ENCODE data around the gene CHST15. TPM values are rescaled to one million over a fixed set of nuclear protein-coding genes. Genes with fewer than 3 reads are reported as not detected.

The CHST15 gene
- total RNA-seq, 2 donors from 2014 or later = 4.7 to 10.2 TPM

GRCh38 chr10:124072106-124072505, 21.3 kb downstream of the CHST15 start:
- H3K9ac ChIP-seq (ENCODE audit: low read depth in 2 of 2, low read length in 2 of 2) = no peak overlapping the region
- no peak for DNase-seq
- intact Hi-C loops (cut with DNase I) = no loop called here
- no peak overlapping the region for H3K27ac ChIP-seq
- no peak overlapping the region for H3K4me3 ChIP-seq
- no peak for TF ChIP-seq CTCF (IDR thresholded peaks at IDR 0.05)
- H3K4me1 ChIP-seq = peaks cover under 1% of the 10 kb centered on the region
- H3K36me3 ChIP-seq = no peaks in the 10 kb centered on the region
- no peaks in the 10 kb centered on the region for H3K9me3 ChIP-seq
- H3K27me3 ChIP-seq = no peaks in the 10 kb centered on the region

GRCh38 chr10:124071141-124071540, 22.3 kb downstream of the CHST15 start:
- DNase-seq = no peak
- H3K9ac ChIP-seq (ENCODE audit: low read depth in 2 of 2, low read length in 2 of 2) = no peak overlapping the region
- TF ChIP-seq CTCF (IDR thresholded peaks at IDR 0.05) = no peak
- H3K27ac ChIP-seq = no peak overlapping the region
- no peaks in the 10 kb centered on the region for H3K36me3 ChIP-seq
- peaks cover 3% of the 10 kb centered on the region for H3K4me1 ChIP-seq
- intact Hi-C loops (cut with DNase I) = no loop called here
- no peak overlapping the region for H3K4me3 ChIP-seq
- H3K9me3 ChIP-seq = no peaks in the 10 kb centered on the region
- H3K27me3 ChIP-seq = no peaks in the 10 kb centered on the region

- H3K4me3 ChIP-seq = no peak overlapping the region
- H3K9me3 ChIP-seq = no peaks in the 10 kb centered on the region
- no peaks in the 10 kb centered on the region for H3K27me3 ChIP-seq
- intact Hi-C loops (cut with DNase I) = no loop called here
- no peak overlapping the region for H3K9ac ChIP-seq (ENCODE audit: low read depth in 2 of 2, low read length in 2 of 2)
- no peak for DNase-seq
- H3K4me1 ChIP-seq = peaks cover 3% of the 10 kb centered on the region
- H3K27ac ChIP-seq = no peak overlapping the region
- no peaks in the 10 kb centered on the region for H3K36me3 ChIP-seq
- TF ChIP-seq CTCF (IDR thresholded peaks at IDR 0.05) = no peak
Measured at GRCh38 chr10:124070666-124071065, 22.7 kb downstream of the CHST15 start.

- peaks cover 3% of the 10 kb centered on the region for H3K4me1 ChIP-seq
- no peaks in the 10 kb centered on the region for H3K27me3 ChIP-seq
- peak overlapping the region in 1 of 2 donors; percentile 19 for H3K9ac ChIP-seq (ENCODE audit: low read depth in 2 of 2, low read length in 2 of 2)
- H3K9me3 ChIP-seq = no peaks in the 10 kb centered on the region
- intact Hi-C loops (cut with DNase I) = no loop called here
- H3K36me3 ChIP-seq = no peaks in the 10 kb centered on the region
- no peak for DNase-seq
- TF ChIP-seq CTCF (IDR thresholded peaks at IDR 0.05) = no peak
- H3K27ac ChIP-seq = no peak overlapping the region
- no peak overlapping the region for H3K4me3 ChIP-seq
Measured at GRCh38 chr10:124069341-124070264, 23.8 kb downstream of the CHST15 start.

GRCh38 chr10:124068929-124069328, 24.5 kb downstream of the CHST15 start:
- TF ChIP-seq CTCF (IDR thresholded peaks at IDR 0.05) = no peak
- Histone ChIP-seq H3K9ac (ENCODE audit: low read depth in 2 of 2, low read length in 2 of 2) (no peak overlapping the region), H3K27me3 (no peaks in the 10 kb centered on the region), H3K36me3 (no peaks in the 10 kb centered on the region), H3K9me3 (no peaks in the 10 kb centered on the region), H3K4me3 (no peak overlapping the region), H3K4me1 (peaks cover 3% of the 10 kb centered on the region), H3K27ac (no peak overlapping the region)
- no peak for DNase-seq
- intact Hi-C loops (cut with DNase I) = no loop called here

Data from colonic mucosa (tissue), 4 donors.